Right lobe of liver (tissue), 6 donors: ENCODE data around the gene TRIO. TPM values are rescaled to one million over a fixed set of nuclear protein-coding genes. Genes with fewer than 3 reads are reported as not detected.

Experiments used
- ATAC-seq, 4 donors: fragments of 200-7000 bp; cut with Tn5 transposase; one replicate each; pipeline ENCODE4 v1.9.1; 2020; ENCODE audit warnings: mild to moderate bottlenecking in 4 of 4, moderate library complexity in 4 of 4
- DNase-seq, 3 donors: peaks; one replicate each; pipeline ENCODE4 v3.0.0-alpha.2; 2020
- H3K27ac ChIP-seq, 3 donors: fragments of 200-600 bp; one replicate each; pipeline ENCODE4 v1.8.0; 2022
- H3K27me3 ChIP-seq, 2 donors: fragments of 200-600 bp; one replicate each; pipeline ENCODE4 v1.8.0; 2022
- H3K36me3 ChIP-seq, 4 donors: fragments of 200-600 bp; sonication (generic) in 1 of 4; one replicate each; pipeline versions ENCODE4 v1.5.1 to v1.8.0; 2017 to 2022; ENCODE audit warnings: control low read depth in 1 of 4
- H3K4me1 ChIP-seq, 4 donors: fragments of 200-600 bp; sonication (generic) in 1 of 4; one replicate each; pipeline versions ENCODE4 v1.5.1 to v1.8.0; 2017 to 2022; ENCODE audit warnings: control low read depth in 1 of 4
- H3K4me3 ChIP-seq, 3 donors: fragments of 200-600 bp; one replicate each; pipeline ENCODE4 v1.8.0; 2022
- H3K9me3 ChIP-seq, 4 donors: fragments of 200-600 bp; sonication (generic) in 1 of 4; one replicate each; pipeline versions ENCODE4 v1.5.1 to v1.8.0; 2017 to 2022; ENCODE audit warnings: control low read depth in 1 of 4
- CTCF ChIP-seq, 4 donors: fragments of 200-600 bp in 3 of 4; fragments of 450-650 bp in 1 of 4; IDR thresholded peaks; one replicate each; pipeline versions ENCODE4 v1.5.1 to v1.8.0; 2016 to 2022; ENCODE audit warnings: antibody characterized with exemption in 4 of 4, mild to moderate bottlenecking in 2 of 4
- POLR2A ChIP-seq: fragments of 450-650 bp; IDR thresholded peaks from one replicate; pipeline ENCODE4 v1.6.1; 2017; ENCODE audit warnings: antibody characterized with exemption, mild to moderate bottlenecking
- WGBS: methylation state at CpG from one replicate; pipeline ENCODE4 v1.1.6; 2018; ENCODE audit warnings: low coverage, low lambda C conversion rate; ENCODE audit not compliant: insufficient coverage; ENCODE audit errors: missing lambda C conversion rate; 5-methylcytosine and 5-hydroxymethylcytosine counted together
- intact Hi-C, 2 donors: fragments of 100-400 bp; cut with DNase I; formaldehyde crosslinking; loops; one replicate each; pipeline versions ENCODE4 v1.11.2 to v1.14.1; 2022
- total RNA-seq, 6 experiments: library from RNA; depleted of rRNA in 2 of 6; stranded (reverse); fragments of >200 nt in 2 of 6; fragmentation: NEBNext Ultra II Directional in 3 of 6; extraction: Animal tissue kit (Norgen Biotek cat#: 25700) in 3 of 6; gene quantifications; one replicate each; pipeline versions ENCODE4 v1.1.0 to v1.2.4, GENCODE V29; 2016 to 2023
- donor health status: DM: no; HTN: yes; CAD: no.
- donor health status: DM: no; HTN: no; CAD: no.
- donor health status: DM: no; HTN: no; CAD: no.
- donor health status: DM: no; HTN: yes; CAD: no.
- donor health status: DM: no; HTN: yes; CAD: no.

TRIO gene
- total RNA-seq, 6 experiments from 2014 or later: 34.7 to 63.5 (median 50.2) TPM

GRCh38 chr5:14242447-14242846 is 99.3 kb downstream of the TRIO start:
- Histone ChIP-seq H3K27me3 (no peaks in the 10 kb centered on the region), H3K27ac (no peak overlapping the region), H3K36me3 (no peaks in the 10 kb centered on the region), H3K4me3 (no peak overlapping the region), H3K4me1 (peaks cover 0 to 17% (median 4%) of the 10 kb centered on the region in 4 donors), H3K9me3 (no peaks in the 10 kb centered on the region)
- no peak for TF ChIP-seq POLR2A
- TF ChIP-seq CTCF (IDR thresholded peaks at IDR 0.05): no peak
- DNase-seq: no peak
- 94% methylated on average over 6 of the region's 6 CpGs for WGBS
- ATAC-seq: no peak
- intact Hi-C loops: no loop called here

GRCh38 chr5:14242871-14243383 is 99.8 kb downstream of the TRIO start:
- ATAC-seq (no peak), DNase-seq (no peak)
- no peak overlapping the region for H3K4me3 ChIP-seq
- WGBS: 79% methylated on average over 4 of the region's 7 CpGs
- intact Hi-C loops: no loop called here
- no peaks in the 10 kb centered on the region for H3K27me3 ChIP-seq
- no peaks in the 10 kb centered on the region for H3K9me3 ChIP-seq
- TF ChIP-seq POLR2A: no peak
- no peak for TF ChIP-seq CTCF (IDR thresholded peaks at IDR 0.05)
- H3K4me1 ChIP-seq: peaks cover 0 to 13% (median 4%) of the 10 kb centered on the region in 4 donors
- H3K36me3 ChIP-seq: no peaks in the 10 kb centered on the region
- no peak overlapping the region for H3K27ac ChIP-seq

- H3K9me3 ChIP-seq: no peaks in the 10 kb centered on the region
- H3K27ac ChIP-seq: no peak overlapping the region
- H3K36me3 ChIP-seq: no peaks in the 10 kb centered on the region
- intact Hi-C loops: no loop called here
- no peak for DNase-seq
- no peak overlapping the region for H3K4me3 ChIP-seq
- H3K27me3 ChIP-seq: no peaks in the 10 kb centered on the region
- 90% methylated on average over 5 of the region's 5 CpGs for WGBS
- no peak for TF ChIP-seq CTCF (IDR thresholded peaks at IDR 0.05)
- ATAC-seq: no peak
- peaks cover 0 to 9% (median 4%) of the 10 kb centered on the region in 4 donors for H3K4me1 ChIP-seq
Measured at GRCh38 chr5:14243766-14244165, 100.6 kb downstream of the TRIO start.

GRCh38 chr5:14244721-14245120 is 101.6 kb downstream of the TRIO start:
- TF ChIP-seq POLR2A: no peak
- Histone ChIP-seq H3K36me3 (no peaks in the 10 kb centered on the region), H3K4me3 (no peak overlapping the region), H3K9me3 (no peaks in the 10 kb centered on the region), H3K4me1 (peaks cover 0 to 9% (median 4%) of the 10 kb centered on the region in 4 donors), H3K27ac (no peak overlapping the region), H3K27me3 (no peaks in the 10 kb centered on the region)
- intact Hi-C loops: no loop called here
- ATAC-seq (no peak), DNase-seq (no peak)
- 87% methylated on average over 6 of the region's 6 CpGs for WGBS

- TF ChIP-seq CTCF (IDR thresholded peaks at IDR 0.05) (no peak), POLR2A (no peak)
- intact Hi-C loops: no loop called here
- ATAC-seq: peak; percentile 71 to 83 (median 72)
- no peak overlapping the region for H3K4me3 ChIP-seq
- 68% methylated on average over 11 of the region's 13 CpGs for WGBS
- H3K27me3 ChIP-seq: no peaks in the 10 kb centered on the region
- H3K4me1 ChIP-seq: peaks cover 0 to 9% (median 4%) of the 10 kb centered on the region in 4 donors
- no peak overlapping the region for H3K27ac ChIP-seq
- H3K36me3 ChIP-seq: no peaks in the 10 kb centered on the region
- DNase-seq: peak in 1 of 3 donors; percentile 62
- H3K9me3 ChIP-seq: no peaks in the 10 kb centered on the region
Measured at GRCh38 chr5:14245132-14245925, 102.2 kb downstream of the TRIO start.
